ENCODE data around the gene GABRD. TPM values are rescaled to one million over a fixed set of nuclear protein-coding genes. Genes with fewer than 3 reads are reported as not detected.
A peak's percentile ranks its signal among the peaks of the same experiment; 100 is the strongest.

GABRD gene
- total RNA-seq, 1 experiment from 2014 or later, result 1.7 TPM

- ATAC-seq (no peak), DNase-seq (ENCODE audit: low spot score) (no peak)
- H3K27me3 Mint-ChIP-seq (ENCODE audit: low read depth), result no peaks in the 10 kb centered on the region; the same call in 1 of the 2 replicates
- no peaks in the 10 kb centered on the region for H3K36me3 Mint-ChIP-seq
- ChIA-PET CTCF (interaction anchor here (0.6 to 2.5 kb wide), 10 partner anchors 15 to 211 kb away, joined by 3 to 10 read pairs (median 4); partner anchors contain the start of gene CFAP74), POLR2A (no interaction called here)
- TF ChIP-seq MLX (CRISPR knock-in tag; IDR thresholded peaks at IDR 0.05) (no peak), ZNF317 (CRISPR knock-in tag; IDR thresholded peaks at IDR 0.05; ENCODE audit: borderline replicate concordance, low read depth) (no peak), FOXP1 (CRISPR knock-in tag; IDR thresholded peaks at IDR 0.05; ENCODE audit: borderline replicate concordance) (no peak)
- H3K27ac Mint-ChIP-seq, result peak overlapping the region; percentile 11; the same call in 1 of the 2 replicates
- H3K9me3 Mint-ChIP-seq, result no peaks in the 10 kb centered on the region
- no peaks in the 10 kb centered on the region for H3K4me1 Mint-ChIP-seq
- no peak overlapping the region for H3K4me3 Mint-ChIP-seq
Observed at GRCh38 chr1:1988061-1988945, 30.8 kb upstream of the GABRD start.

- no peak for TF ChIP-seq PRDM15 (CRISPR knock-in tag; IDR thresholded peaks at IDR 0.05)
- H3K27ac Mint-ChIP-seq, result peak overlapping the region; percentile 11; the same call in 1 of the 2 replicates
- H3K36me3 Mint-ChIP-seq, result no peaks in the 10 kb centered on the region
- no peak overlapping the region for H3K4me3 Mint-ChIP-seq
- H3K4me1 Mint-ChIP-seq, result no peaks in the 10 kb centered on the region
- no peak for ATAC-seq
- no peaks in the 10 kb centered on the region; the same call in 1 of the 2 replicates for H3K27me3 Mint-ChIP-seq (ENCODE audit: low read depth)
- POLR2A ChIA-PET, result no interaction called here
- CTCF ChIA-PET, result interaction anchor here (0.7 to 2.5 kb wide), 7 partner anchors 15 to 151 kb away, joined by 3 to 10 read pairs (median 4); partner anchors contain the start of gene CFAP74
- no peaks in the 10 kb centered on the region for H3K9me3 Mint-ChIP-seq
- DNase-seq (ENCODE audit: low spot score), result no peak
Observed at GRCh38 chr1:1989102-1989542, 30.0 kb upstream of the GABRD start.

GRCh38 chr1:1989789-1990188 lies 29.4 kb upstream of the GABRD start:
- DNase-seq (ENCODE audit: low spot score) (no peak), ATAC-seq (no peak)
- ChIA-PET POLR2A (no interaction called here), CTCF (interaction anchor here (1.1 to 2.5 kb wide), 4 partner anchors 29 to 150 kb away, joined by 3 to 10 read pairs (median 6); no protein-coding TSS in a partner anchor)
- TF ChIP-seq EMX1 (CRISPR knock-in tag; IDR thresholded peaks at IDR 0.05) (no peak), FOXP4 (CRISPR knock-in tag; IDR thresholded peaks at IDR 0.05) (no peak), SOX15 (CRISPR knock-in tag; IDR thresholded peaks at IDR 0.05) (no peak), RORB (CRISPR knock-in tag; IDR thresholded peaks at IDR 0.05) (no peak), ZBTB21 (CRISPR knock-in tag; IDR thresholded peaks at IDR 0.05; ENCODE audit: borderline replicate concordance) (no peak), AFF4 (CRISPR knock-in tag; IDR thresholded peaks at IDR 0.05; ENCODE audit: borderline replicate concordance) (no peak), E2F1 (CRISPR knock-in tag; IDR thresholded peaks at IDR 0.05) (no peak)
- Mint-ChIP-seq H3K4me1 (no peaks in the 10 kb centered on the region), H3K36me3 (no peaks in the 10 kb centered on the region), H3K27ac (no peak overlapping the region), H3K4me3 (no peak overlapping the region), H3K27me3 (ENCODE audit: low read depth) (no peaks in the 10 kb centered on the region), H3K9me3 (no peaks in the 10 kb centered on the region)
